ENCODE results near the gene ELF5.

The ELF5 gene

DNA sequence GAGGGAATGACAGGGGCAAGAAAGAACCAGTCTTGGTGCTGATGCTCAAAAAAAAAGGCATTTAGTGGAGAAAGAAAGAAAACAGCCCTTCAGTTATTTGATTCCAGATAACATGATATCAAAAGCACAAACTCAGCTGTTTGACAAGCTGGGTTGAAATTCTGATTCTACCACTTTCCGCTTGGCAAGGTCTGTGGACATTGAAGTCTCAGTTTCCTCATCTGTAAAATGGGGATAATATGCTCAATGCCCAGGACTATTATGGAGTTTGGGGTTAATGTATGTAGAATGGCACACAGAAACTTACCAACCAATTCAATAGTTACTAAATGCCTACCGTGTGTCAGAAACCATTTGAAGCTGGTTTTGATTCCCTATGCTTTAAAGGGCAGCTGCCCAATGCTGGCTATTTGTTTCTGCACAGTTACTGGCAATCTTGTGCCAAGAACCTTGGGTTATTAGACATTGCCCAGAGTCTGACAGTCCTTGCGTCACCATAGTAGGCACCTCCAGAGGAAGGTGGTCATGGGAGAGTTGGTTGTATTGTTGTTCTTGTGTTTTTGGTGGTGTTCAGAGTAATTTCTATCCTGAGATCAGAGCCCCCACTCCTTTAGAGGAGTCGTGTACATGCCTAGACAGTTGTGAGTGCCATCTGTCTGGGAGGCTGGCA lies 19.5 kb downstream of the ELF5 start:
- no peak for DNase-seq (ENCODE audit: extremely low read depth in 1 of 2, low read depth in 1 of 2)

DNA sequence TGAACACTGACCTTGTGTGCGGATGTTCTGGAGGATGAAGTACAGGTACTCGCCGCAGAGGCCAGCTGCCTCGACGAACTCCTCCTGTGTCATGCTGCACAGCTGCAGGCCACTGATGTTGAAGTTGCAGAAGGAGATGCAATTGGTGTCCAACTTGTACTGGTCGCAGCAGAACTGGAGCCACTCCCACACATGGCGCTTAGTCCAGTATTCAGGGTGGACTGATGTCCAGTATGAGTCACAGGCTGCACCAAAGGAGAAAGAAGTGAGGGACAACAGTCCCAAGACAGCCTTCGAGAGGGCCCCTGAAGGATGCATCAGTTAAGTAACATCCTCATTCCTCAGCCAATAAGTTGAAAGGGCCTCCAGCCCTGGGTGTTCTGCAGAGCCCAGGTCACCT lies 20.1 kb downstream of the ELF5 start:
- no peak for DNase-seq (ENCODE audit: extremely low read depth in 1 of 2, low read depth in 1 of 2)

DNA sequence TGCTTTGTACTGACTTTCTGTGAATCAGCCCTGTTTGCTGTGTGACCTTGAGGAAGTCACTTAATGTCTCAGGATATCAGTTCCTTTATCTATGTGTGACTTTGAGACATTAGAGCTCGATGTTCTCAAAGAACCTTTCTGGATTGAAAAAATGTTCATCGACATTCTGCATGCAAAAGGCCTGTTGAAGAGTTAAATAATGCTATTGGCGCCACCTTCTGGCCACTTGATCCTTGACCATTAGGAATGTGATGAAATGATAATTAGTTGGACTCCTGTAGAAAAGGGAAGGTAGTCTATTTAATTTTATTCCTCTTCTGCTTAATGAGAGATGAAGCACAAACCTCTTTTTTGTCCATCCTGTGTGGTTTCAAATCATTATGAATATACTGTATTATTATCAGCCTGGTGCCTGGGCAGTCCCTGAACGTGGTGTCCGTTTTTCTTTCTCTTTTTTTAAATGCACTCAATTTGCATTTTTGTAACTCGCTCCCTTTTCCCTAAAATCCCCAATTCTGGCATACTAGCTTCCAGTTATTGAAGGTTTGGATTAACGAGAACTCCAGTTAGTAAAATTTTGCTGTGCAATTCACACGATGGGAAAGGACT lies 20.7 kb downstream of the ELF5 start:
- peak in 1 of 2 donors; percentile 11 for DNase-seq (ENCODE audit: extremely low read depth in 1 of 2, low read depth in 1 of 2)

DNA sequence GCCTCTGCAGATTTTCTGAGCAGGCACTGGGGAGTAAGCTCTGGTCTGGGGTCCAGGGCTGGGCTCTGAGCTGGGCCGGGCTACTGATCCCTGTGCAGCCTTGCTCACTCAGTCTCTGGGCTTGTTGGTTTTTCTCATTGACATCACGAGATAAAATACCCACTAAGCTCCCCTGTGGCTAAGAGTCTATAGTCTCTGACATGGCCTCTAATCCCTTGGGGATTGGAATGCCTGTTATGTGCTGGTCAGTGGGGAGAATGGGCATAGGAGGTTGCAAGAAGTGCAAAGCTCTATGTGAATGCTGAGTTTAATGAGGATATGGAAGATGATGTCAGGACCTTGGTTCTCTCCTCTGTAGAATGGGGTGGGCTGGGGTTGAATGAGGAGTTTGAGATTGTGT lies 23.3 kb downstream of the ELF5 start:
- no peak for DNase-seq (ENCODE audit: extremely low read depth in 1 of 2, low read depth in 1 of 2)

DNA sequence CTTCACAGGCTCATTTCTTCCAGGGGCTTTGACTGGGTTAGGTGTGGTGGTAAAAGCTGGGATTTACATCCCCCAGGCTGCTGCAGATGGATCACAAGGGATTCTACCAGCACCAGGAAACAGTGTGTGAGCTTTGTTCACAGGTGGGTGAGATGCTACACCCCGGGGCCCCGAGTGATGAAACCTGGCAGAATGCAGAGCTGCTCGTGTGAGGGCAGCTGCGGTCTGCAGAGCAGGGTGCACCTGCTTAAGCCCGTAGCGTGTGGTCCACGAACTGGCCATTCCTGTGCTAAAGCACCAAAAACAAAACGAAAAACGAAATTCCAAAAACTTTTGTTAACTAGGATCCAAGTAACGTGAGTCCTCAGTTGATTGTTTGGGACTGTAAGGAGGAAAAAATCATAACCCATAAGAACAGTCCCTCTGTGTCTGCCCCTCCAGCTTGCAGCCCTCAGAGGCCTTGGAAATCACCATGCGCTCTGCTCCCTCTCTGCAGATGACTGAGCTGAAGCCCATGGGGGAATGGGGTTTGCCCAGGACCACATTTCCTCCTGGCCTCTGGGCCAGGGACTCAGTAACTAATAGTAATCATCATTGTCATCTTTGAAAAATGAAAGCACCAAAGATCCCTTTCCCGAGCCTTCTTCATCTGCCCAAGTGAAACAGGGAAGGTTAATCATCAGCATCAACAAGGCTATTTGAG lies 24.6 kb downstream of the ELF5 start:
- no peak for DNase-seq (ENCODE audit: extremely low read depth in 1 of 2, low read depth in 1 of 2)

DNA sequence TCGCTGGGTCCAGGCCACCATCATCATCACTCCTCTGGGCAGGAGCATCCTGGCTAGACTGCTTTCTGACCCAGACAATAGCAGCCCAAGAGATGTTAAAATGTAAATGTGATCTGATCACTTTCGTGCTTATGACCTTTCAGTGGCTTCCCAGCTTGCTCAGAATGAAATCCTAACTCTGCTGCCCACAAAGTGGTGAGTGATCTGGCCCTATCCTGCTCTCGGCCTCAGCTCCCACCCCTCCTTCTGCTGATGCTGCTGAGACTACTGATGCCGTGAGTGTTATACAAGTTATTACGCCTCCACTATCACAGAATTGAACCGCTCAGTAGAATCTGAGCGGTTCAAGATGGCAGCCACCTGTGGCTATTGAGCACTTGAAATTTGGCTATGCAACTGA lies 26.2 kb downstream of the ELF5 start:
- DNase-seq (ENCODE audit: extremely low read depth in 1 of 2, low read depth in 1 of 2) = no peak

DNA sequence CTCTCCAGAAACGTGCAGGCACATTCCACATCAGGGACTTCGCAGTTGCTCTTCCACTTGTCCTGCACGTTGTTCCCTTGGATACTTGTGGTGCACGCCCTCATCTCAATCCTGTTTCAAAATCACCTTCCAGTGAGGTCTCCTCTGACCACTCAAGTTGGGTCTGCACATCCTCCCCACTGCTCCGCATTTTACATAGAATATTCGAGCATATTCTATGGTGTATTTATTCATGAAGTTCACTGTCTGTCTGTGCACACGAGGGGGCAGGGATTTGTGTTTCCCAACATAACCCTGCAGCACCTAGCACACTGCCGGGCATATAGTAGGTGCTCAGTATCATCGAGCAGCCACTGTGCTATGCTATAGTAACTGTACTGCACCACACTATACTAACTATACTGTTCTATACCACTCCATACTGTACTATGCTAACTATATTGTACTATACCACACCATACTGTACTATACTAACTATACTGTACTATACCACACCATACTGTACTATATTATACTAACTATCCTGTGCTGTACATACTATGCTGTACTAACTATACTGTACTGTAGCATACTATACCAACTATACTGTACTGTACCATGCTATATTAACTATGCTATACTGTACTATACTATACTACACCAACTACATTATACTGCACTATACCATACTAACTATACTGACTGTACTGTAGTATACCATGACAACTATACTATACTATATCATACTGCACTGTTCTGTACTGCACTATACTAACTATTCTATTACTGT lies 30.3 kb downstream of the ELF5 start:
- DNase-seq (ENCODE audit: extremely low read depth in 1 of 2, low read depth in 1 of 2) = no peak

DNA sequence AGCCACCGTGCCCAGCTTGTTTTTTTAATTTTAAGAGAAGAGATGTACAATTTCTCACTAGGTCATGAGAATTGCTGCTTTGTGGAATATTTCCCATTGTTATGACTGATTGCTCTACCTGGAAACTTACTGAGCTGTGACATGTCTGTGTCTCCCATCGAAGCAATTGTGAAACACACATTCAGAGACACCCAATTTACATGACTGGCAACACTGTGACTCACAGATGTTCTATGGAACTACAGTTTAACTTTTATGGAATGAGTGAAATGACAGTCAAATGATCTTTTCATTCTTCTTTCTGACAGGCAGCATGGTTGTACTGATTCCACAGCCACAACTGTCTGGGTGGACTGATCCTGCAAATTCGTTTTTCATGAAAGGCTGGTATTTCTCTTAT lies 32.3 kb downstream of the ELF5 start:
- no peak for DNase-seq (ENCODE audit: extremely low read depth in 1 of 2, low read depth in 1 of 2)

DNA sequence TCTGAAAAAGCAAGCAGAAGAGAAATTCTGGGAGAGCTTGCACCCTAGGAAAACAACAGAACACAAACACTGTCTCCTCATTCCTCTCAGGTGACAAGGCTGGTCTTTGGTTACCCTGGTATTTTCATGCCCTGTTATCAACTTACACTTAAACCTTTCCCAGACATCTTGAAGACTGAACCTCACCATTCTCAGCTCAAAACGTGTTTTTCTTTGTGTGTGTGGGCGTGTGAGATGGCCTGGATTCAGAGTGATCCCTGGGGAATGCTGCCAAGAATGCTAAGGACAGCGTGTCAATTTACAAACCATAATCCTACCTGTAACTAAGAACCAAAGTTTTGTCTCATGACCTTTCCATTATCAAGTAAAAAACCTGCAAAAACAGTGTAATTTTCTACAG lies 33.3 kb downstream of the ELF5 start:
- DNase-seq (ENCODE audit: extremely low read depth in 1 of 2, low read depth in 1 of 2) = no peak

DNA sequence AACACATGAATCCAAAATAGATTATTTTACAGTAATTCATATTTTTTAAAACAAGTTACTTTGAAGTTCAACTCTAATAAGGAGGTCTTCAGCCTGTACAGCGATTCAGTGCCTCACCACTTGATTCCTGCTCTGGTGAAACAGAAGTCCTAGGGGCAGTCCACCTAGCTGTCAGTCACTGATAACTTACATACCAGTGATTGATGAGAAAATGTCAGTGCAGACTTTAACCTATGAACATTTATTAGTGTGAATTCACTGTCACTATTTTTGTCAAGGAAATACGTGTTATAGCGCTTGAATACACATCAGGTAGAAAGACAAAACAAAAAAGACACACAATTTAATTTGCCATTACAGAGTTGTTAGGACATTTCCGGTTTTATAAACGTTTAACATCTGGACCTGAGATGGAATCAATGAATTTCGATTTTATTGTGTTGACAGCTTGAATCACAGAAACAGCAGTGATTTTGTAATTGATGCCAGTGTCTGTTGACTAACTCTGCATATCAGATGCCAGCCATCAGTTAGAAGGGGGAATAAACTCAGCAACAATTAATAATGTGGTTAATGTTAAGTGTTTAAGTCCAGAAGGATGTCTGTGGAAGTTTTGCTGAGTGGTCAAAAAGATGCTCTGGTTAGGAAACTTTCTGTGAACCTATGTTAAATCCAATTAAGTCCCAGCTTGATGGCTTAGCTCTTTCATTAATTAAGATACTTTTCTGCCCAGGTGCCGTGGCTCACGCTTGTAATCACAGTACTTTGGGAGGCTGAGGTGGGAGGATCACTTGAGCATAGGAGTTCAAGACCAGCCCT lies 34.5 kb downstream of the ELF5 start:
- DNase-seq (ENCODE audit: extremely low read depth in 1 of 2, low read depth in 1 of 2) = no peak

DNA sequence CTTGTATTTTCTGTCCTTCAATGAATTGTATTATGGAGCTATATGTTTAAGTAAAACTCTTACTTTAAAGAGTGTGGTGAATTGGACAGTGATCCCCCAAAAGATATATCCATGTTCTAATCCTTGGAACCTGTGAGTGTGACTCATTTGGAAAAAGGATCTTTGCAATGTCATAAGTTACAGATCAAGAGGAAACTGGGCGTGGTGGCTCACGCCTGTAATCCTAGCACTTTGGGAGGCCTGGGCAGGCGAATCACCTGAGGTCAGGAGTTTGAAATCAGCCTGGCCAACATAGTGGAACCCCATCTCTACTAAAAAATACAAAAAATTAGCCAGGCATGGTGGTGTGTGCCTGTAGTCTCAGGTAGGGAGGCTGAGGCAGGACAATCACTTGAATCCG lies 36.7 kb downstream of the ELF5 start:
- no peak for DNase-seq (ENCODE audit: extremely low read depth in 1 of 2, low read depth in 1 of 2)

DNA sequence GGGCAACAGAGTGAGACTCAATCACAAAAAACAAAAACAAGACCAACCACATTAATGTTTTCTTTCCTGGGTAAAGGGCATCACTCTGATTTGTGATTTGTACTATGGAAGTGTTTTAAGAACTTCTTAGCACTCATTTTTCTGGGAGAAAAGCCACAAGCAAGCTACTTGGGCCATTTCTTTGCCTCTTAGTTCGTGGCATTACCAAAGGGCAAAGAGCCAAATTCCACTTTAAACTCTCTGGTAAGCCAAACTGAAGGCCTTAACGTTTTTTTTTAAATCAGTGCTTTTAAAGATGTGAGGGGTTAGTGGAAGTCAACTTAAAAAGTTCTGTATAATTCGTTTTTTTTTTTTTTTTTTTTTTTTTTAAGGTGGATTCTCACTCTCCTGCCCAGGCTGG lies 37.9 kb downstream of the ELF5 start:
- DNase-seq (ENCODE audit: extremely low read depth in 1 of 2, low read depth in 1 of 2) = no peak

DNA sequence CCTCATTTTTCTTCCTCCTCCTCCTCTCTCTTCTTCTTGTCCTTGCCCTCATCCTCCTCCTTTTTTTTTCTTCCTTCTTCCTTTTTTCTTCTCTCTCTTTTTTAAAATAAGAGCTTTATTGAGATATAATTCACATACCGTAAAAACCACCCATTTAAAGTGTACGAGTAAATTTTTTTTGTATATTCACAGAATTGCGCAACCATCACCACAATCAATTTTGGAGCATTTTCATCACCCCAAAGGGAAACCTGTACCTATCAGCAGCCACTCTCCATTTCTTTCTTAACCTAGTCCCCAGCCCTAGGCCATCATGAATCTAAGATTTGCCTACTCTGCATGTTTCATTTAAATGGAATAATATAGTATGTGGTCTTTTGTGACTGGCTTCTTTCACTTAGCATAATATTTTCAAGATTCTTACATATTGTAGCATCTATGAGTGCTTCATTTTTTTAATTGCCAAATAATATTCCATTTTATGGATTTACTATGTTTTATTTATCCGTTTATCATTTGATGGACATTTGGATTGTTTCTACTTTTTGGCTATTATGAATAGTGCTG lies 39.9 kb downstream of the ELF5 start:
- no peak for DNase-seq (ENCODE audit: extremely low read depth in 1 of 2, low read depth in 1 of 2)

DNA sequence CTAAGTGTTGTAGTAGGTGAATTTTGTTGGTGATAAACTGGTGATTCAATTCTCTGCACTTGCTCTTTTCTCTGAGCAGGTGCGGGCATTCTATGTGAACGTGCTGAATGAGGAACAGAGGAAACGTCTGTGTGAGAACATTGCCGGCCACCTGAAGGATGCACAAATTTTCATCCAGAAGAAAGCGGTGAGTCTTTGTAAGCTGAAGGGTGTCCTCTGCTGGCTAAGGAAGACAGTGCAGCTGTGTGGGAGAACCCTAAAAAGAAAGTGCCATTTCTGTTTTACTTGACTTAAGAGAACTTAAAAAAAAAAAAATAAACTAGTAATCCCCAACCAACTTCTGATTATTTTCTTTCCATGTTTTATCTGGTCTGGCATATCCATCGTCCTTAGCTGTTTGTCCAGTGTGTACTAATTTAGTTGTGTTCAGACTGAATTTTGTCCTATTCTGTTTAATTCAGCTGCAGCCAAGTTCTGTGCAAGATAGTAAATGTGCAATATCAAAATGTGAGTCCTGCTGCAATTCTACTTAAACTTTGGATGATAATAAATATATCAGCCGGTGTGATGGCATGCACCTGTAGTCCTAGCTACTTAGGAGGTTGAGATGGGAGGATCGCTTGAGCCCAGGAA lies 45.3 kb downstream of the ELF5 start:
- DNase-seq (ENCODE audit: extremely low read depth in 1 of 2, low read depth in 1 of 2) = peak in 1 of 2 donors; percentile 7

DNA sequence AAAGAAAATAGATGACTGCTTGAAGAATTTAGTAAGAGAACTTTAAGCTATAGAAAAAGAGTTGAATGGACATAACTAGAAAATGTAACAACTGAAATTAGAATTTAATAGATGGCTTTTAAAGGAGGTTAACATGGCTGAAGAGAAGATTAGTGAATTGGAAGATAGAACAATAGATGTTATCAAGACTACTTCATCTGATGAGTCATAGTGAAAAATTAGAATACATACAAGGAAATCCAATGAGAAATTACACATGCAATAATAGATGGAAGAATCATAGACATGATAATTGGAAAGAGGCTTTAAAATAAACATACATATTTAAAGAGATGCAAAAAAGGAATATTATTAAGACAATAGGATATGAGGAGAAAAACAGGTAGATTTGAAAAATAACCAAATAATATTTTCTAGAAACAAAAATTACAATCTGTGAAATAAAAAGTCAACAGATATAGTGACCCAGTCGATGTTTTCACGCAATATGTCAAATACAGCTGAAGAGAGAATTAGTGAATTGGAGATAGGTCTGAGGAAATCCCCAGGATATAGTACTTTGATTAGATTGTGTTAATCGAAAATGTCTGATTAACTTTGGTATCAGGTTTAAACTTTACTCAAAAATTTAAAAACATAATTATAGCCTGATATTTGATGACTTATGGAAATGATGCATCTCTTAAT lies 46.6 kb downstream of the ELF5 start:
- no peak for DNase-seq (ENCODE audit: extremely low read depth in 1 of 2, low read depth in 1 of 2)

DNA sequence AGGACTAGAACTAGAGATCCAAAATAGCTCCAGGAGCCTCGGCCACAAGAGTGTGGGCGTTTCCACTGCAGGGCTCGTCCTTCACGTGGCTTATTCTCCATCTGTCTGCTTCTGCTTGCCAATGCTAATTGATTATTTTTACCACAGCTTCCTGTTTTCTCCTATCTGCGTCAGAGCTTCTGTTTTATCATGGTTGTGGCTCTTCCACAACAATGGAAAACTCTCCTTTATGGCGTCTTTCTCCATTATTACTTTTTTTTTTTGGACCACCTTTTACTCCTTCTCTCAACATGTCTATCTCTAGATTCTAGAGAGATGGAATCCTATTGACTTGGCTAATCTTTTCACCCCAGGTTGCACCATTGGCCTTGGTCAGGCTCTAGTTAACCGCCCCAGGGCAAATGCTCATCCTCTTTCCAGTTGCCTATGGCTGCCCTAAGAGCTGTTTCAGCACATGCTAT lies 49.0 kb downstream of the ELF5 start:
- no peak for DNase-seq (ENCODE audit: extremely low read depth in 1 of 2, low read depth in 1 of 2)

DNA sequence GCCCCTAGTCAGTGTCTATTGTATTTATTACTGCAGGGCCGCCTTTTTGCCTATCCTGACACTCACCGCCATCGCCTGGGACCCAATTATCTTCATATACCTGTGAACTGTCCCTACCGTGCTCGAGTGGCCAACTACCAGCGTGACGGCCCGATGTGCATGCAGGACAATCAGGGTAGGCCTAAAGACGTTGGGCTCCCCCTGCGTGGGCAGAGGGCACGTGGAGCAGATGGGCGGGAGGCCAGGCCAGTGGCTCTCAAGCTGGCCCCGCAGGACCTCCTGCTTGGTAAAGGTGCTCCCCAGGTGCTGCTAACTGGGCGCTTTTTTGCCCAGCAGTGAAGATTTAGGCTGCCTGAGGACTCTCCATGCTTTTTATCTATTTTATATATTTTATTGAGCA lies 52.4 kb downstream of the ELF5 start:
- DNase-seq (ENCODE audit: extremely low read depth in 1 of 2, low read depth in 1 of 2) = no peak

DNA sequence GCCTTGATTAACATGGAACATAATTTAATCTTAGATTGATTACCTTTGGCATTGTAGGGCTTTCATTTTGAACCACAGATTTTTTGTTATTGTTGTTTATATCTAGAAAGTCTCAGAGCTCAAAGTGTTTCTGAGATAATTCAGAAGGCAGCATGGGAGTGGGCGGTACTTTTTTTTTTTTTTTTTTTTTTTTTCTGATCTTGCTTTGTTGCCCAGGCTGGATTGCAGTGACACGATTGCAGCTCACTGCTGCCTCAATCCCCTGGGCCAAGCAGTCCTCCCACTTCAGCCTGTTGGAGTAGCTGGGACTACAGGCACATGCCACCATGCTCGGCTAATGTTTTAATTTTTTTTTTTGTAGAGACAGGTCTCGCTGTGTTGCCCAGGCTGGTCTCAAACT lies 53.3 kb downstream of the ELF5 start:
- DNase-seq (ENCODE audit: extremely low read depth in 1 of 2, low read depth in 1 of 2) = no peak

DNA sequence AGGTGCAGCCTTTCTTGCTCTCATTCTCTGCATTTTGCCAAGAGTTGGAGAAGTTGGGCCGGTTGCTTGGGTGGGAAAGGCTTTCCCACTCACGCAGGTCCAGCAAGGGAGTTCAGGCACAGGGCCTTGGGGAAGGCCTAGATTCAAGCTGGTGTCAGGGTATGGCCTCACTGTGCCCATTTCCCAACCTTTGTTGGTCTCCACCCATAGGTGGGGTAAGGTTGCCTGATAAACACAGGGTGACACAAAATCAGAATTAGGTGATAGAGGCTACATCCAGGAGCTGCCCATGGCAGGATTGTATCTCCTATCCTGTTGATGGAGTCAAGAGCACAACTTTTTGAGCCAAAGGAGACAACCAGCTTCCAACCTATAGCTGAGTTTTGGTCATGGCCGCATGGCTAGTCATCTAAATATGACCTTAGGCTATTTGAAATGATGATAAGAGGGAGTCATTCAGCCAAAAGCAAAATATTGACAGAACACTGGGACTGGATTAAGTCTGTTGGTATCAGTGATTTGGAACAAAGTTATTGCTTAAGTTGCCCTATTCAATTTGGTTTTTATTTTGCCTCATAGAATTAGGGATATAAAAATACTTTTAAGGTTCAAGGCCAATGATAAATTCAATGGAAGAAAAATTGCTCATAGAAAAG lies 54.0 kb downstream of the ELF5 start:
- no peak for DNase-seq (ENCODE audit: extremely low read depth in 1 of 2, low read depth in 1 of 2)
